GM23338 (cell line): ENCODE measurements around the gene TENM4.

Experiments used
- CREB1 ChIP-seq: fragments of 250-450 bp; sonication (Bioruptor Pico); IDR thresholded peaks from 2 replicates; pipeline ENCODE4 v1.5.0; 2020; ENCODE audit warnings: low read depth, mild to moderate bottlenecking, moderate library complexity
- CTCF ChIP-seq, 2 experiments: fragments of 200-600 bp in 1 of 2; sonication (generic) in 1 of 2; conservative IDR thresholded peaks; 2 replicates each; pipeline versions ENCODE4 v1.5.1 to v1.6.1; 2016 to 2017; ENCODE audit warnings: antibody characterized with exemption in 2 of 2, low read depth in 2 of 2, mild to moderate bottlenecking in 2 of 2, moderate library complexity in 1 of 2
- ETS1 ChIP-seq: IDR thresholded peaks from 2 replicates; pipeline ENCODE4 v1.6.1; 2016; ENCODE audit warnings: antibody characterized with exemption
- EZH2 ChIP-seq: fragments of 200-600 bp; sonication (generic); IDR thresholded peaks from one replicate; pipeline ENCODE4 v1.8.0; 2017; ENCODE audit warnings: antibody characterized with exemption, mild to moderate bottlenecking, low read depth; ENCODE audit not compliant: unreplicated experiment
- EZH2phosphoT487 ChIP-seq: fragments of 200-600 bp; sonication (generic); IDR thresholded peaks from one replicate; pipeline ENCODE4 v1.8.1; 2018; ENCODE audit warnings: antibody characterized with exemption; ENCODE audit not compliant: unreplicated experiment
- JUNB ChIP-seq: IDR thresholded peaks from one replicate; pipeline ENCODE4 v1.6.1; 2016; ENCODE audit warnings: antibody characterized with exemption; ENCODE audit not compliant: unreplicated experiment
- NANOG ChIP-seq: IDR thresholded peaks from 2 replicates; pipeline ENCODE4 v1.6.1; 2016; ENCODE audit warnings: antibody characterized with exemption, borderline replicate concordance
- POLR2AphosphoS5 ChIP-seq: IDR thresholded peaks from 2 replicates; pipeline ENCODE4 v1.6.1; 2016; ENCODE audit warnings: antibody characterized with exemption, low read depth
- REST ChIP-seq: IDR thresholded peaks from one replicate; pipeline ENCODE4 v1.6.1; 2018; ENCODE audit warnings: antibody characterized with exemption; ENCODE audit not compliant: unreplicated experiment
- STAT1 ChIP-seq: IDR thresholded peaks from one replicate; pipeline ENCODE4 v1.6.1; 2016; ENCODE audit warnings: antibody characterized with exemption; ENCODE audit not compliant: unreplicated experiment
- ZNF114 ChIP-seq: fragments of 250-450 bp; sonication (Bioruptor Pico); IDR thresholded peaks from 2 replicates; pipeline ENCODE4 v1.5.0; 2020; ENCODE audit warnings: mild to moderate bottlenecking, moderate library complexity
- ZNF331 ChIP-seq: fragments of 250-450 bp; sonication (Bioruptor Pico); IDR thresholded peaks from 2 replicates; pipeline ENCODE4 v1.5.0; 2020; ENCODE audit warnings: low read depth, mild to moderate bottlenecking, moderate library complexity
- ZNF462 ChIP-seq: fragments of 250-450 bp; sonication (Bioruptor Pico); IDR thresholded peaks from 2 replicates; pipeline ENCODE4 v1.5.0; 2020; ENCODE audit warnings: mild to moderate bottlenecking, moderate library complexity

GRCh38 chr11:79264284-79264683 is 176.5 kb downstream of the TENM4 start:
- no peak for TF ChIP-seq CTCF (conservative IDR thresholded peaks at IDR 0.05; ENCODE audit: low read depth in 2 of 2)
- TF ChIP-seq EZH2, result no peak
- no peak for TF ChIP-seq JUNB
- no peak for TF ChIP-seq CREB1 (CRISPR knock-in tag)
- TF ChIP-seq ZNF114 (CRISPR knock-in tag), result no peak
- TF ChIP-seq POLR2AphosphoS5, result no peak
- no peak for TF ChIP-seq REST
- TF ChIP-seq EZH2phosphoT487, result no peak
- no peak for TF ChIP-seq ETS1
- TF ChIP-seq ZNF462, result no peak
- no peak for TF ChIP-seq STAT1
- no peak for TF ChIP-seq ZNF331 (CRISPR knock-in tag)
- TF ChIP-seq NANOG, result no peak
